ENCODE measurements around the gene RAB7A. TPM values are rescaled to one million over a fixed set of nuclear protein-coding genes. Genes with fewer than 3 reads are reported as not detected.
"Not testable (repeated sequence)": the region's sequence is repeated elsewhere in the genome, so short reads cannot be mapped to it uniquely, and the experiment has no call there.

Gene RAB7A
- total RNA-seq, 2 donors from 2014 or later, result 204 to 255 TPM

DNA sequence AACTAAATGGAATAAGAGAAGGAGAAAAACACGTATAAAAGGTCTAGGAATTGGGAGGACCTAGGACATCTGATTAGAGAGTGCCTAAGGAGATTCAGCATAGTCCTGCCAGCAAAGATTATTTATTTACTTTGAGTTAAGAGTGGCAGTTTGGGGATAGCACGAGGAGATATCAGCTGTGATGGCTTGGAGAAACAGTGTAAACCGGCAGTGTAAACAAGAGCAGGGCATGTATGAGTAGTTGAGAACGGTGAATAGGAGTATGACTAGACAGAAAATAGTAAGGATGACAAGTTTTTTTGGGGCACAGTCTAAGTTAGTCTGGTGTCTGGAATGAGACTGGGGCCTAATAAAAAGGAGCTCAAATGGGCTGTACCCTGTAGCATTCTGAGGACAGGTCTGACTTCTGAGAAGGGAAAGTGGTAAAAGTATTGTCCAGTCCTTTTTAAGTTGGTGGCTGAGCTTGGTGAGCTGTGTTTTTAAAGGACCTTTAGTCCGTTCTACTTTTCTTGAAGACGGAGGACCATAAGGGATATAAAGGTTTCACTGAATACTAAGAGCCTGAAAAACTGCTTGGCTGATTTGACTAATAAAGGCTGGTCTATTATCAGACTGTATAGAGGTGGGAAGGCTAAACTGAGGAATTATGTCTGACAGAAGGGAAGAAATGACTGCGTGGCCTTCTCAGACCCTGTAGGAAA is 104.1 kb downstream of the RAB7A start:
- intact Hi-C loops (cut with DNase I); DNase-seq; ATAC-seq: not testable (repeated sequence)

DNA sequence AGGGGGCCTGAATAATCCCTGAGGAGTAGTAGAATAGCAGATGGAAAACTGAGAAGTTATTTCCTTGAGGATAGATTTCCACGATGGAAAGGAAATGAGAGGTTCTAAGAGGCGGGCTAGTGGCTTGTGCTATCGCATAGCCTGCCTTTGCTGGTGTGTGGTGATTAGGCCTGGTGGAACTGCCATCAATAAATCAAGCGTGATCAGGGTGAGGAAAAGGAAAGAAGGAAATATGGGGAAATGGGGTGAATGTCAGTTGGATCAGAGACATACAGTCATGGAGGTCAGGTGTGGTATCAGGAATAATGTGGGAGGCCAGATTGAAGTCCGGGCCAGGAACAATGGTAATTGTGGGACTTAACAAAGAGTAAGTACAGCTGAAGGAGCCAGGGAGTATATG is 104.8 kb downstream of the RAB7A start:
- intact Hi-C loops (cut with DNase I); DNase-seq: not testable (repeated sequence)

GRCh38 chr3:128832979-128833378 is 107.0 kb downstream of the RAB7A start:
- intact Hi-C loops (cut with DNase I); DNase-seq; ATAC-seq: not testable (repeated sequence)

More for the DNA sequence above, 104.8 kb downstream of the RAB7A start:
- not testable (repeated sequence) for ATAC-seq

GRCh38 chr3:128835096-128835495 is 109.1 kb downstream of the RAB7A start:
- intact Hi-C loops (cut with DNase I), result no loop called here
- no peak for DNase-seq
- no peak for ATAC-seq

DNA sequence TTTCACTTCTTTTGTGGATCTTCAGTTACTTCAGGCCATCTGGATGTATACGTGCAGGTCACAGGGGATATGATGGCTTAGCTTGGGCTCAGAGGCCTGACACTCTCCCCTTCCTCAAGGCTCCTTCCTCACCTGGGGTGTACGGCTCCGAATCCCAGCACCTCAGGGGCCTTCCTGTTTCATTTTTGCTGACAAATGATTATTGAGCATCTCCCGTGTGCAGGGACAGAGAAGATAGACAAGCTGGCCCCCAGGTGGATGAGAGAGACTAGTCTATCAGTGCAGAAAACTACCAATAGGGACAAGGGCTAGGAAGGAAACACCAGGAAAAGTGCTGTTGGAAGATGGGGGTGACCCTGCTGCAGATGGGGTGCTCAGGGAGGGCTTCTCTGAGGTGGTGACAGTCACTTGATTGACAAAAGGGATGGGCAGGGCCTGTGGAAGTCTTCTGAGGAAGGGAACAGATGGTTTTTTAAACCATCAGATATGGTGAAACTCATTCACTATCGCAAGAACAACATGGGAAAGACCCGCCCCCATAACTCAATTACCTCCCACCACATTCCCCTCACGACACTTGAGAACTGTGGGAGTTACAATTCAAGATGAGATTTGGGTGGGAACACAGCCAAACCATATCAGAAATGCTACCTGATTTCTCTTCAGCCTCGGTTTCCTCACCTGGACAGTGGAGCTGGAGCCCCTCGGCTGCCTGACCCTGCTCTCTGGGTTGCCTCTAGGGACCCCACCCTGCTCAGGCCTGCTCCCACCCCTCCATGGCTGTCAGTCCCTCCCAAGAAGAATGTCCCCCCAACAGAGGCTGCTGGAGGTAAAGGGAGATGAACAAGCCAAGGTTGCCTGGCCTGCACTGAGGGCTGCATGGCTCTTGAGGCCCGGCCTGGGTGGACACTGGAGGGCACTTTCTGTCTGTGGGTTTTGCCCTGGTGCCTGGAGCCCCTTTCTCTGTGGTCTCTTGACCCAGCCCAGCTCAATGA is 116.2 kb downstream of the RAB7A start:
- intact Hi-C loops (cut with DNase I), result no loop called here
- DNase-seq (no peak), ATAC-seq (no peak)

- DNase-seq (no peak), ATAC-seq (no peak)
- intact Hi-C loops (cut with DNase I), result no loop called here
Measured at GRCh38 chr3:128844502-128844901, 118.5 kb downstream of the RAB7A start.

DNA sequence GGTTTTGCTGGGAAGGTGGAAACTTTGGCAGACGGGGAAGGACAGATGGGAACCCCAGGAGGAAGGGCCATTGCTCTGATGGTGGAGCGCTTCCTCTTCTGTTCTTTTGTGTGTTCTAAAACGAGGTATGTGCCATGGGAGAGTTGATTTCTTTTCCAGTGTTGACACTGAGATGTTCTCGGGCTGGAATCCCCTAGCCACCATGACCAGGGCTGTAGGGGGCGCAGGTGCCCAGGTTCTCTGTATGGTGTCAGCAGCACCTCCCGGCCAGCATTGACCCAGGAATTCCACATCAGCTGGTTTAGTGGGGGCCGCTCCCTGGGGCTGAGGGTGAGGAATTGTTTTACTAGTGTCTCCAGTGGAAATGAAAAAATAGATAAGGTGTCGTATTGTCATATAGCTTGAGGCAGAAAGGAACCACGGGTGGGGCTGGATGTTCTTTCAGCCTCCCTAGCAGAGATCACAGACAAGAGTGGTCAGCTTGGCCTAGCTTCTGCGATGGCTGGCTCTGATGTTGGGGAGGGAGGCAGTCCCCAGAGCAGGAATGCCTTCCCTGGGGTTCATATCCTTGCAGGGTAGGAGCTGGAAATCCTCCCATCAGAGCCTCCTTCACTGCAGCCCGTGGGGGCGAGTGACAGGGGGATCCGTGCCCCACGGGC is 119.3 kb downstream of the RAB7A start:
- ATAC-seq (no peak), DNase-seq (no peak)
- intact Hi-C loops (cut with DNase I), result loop anchor here in 1 of 2 donors (5.0 kb wide), 1 partner anchor 228 kb away; no protein-coding TSS in a partner anchor

- intact Hi-C loops (cut with DNase I), result loop anchor here in 1 of 2 donors (1.0 to 5.0 kb wide), 2 partner anchors 166 to 229 kb away; no protein-coding TSS in a partner anchor
- ATAC-seq, result peak; percentile 93 to 95
- peak; percentile 91 for DNase-seq
Measured at GRCh38 chr3:128845778-128846485, 119.9 kb downstream of the RAB7A start.

DNA sequence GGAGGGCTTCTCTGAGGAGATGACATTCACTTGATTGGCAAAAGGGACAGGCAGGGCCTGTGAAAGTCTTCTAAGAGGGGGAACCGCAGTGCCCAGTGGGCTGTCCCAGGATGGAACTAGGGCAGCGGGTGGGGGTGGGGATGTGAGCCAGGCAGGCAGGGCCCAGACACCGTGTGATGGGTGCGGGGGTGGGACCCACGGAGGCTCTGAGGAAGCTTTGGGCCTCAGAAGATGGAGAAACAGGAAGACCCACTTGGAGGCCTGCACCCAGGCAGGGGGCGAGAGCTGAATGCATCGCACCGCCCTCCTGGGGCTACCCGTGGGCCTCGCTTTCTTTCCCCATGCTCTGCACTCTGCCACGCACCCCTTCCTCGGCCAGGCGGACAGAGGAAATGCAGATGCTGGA is 120.5 kb downstream of the RAB7A start:
- ATAC-seq (peak; percentile 10 to 19), DNase-seq (no peak)
- intact Hi-C loops (cut with DNase I), result loop anchor here in 1 of 2 donors (1.0 to 5.0 kb wide), 2 partner anchors 166 to 229 kb away; no protein-coding TSS in a partner anchor

- ATAC-seq, result no peak
- intact Hi-C loops (cut with DNase I), result loop anchor here in 1 of 2 donors (5.0 kb wide), 1 partner anchor 231 kb away; no protein-coding TSS in a partner anchor
- DNase-seq, result no peak
Measured at GRCh38 chr3:128847666-128848370, 121.8 kb downstream of the RAB7A start.

GRCh38 chr3:128848936-128849335 is 123.0 kb downstream of the RAB7A start:
- no peak for ATAC-seq
- intact Hi-C loops (cut with DNase I), result loop anchor here in 1 of 2 donors (5.0 kb wide), 1 partner anchor 232 kb away; no protein-coding TSS in a partner anchor

DNA sequence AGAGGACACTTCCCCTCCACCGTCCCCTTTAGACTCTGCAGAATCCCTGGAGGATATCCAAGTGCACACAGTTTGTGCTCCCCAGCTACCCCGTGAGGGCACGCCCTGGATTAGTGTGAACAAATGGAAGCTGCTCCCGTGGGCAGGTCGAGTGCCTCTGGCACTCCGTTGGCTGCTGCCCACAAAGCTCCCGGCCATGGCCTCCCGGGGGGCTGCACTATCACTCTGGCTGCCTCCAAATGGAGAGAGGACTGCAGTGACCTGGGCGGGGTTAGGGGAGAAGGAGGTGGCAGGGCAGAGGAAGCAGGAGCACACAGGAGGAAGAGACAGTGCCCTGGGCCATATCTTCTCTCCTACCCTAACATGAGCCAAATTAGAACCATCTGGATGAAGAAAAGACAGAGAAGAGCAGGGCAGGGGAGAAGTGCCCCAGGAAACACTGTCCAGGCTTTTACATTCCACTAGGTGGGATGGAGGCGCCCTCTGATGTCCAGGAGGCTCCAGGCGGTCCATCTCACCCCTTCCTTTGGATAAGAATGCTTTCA is 124.0 kb downstream of the RAB7A start:
- DNase-seq (no peak), ATAC-seq (no peak)
- intact Hi-C loops (cut with DNase I), result loop anchor here (5.0 to 10.0 kb wide), 2 partner anchors 233 to 235 kb away; no protein-coding TSS in a partner anchor

More at GRCh38 chr3:128848936-128849335, 123.0 kb downstream of the RAB7A start:
- DNase-seq, result no peak

DNA sequence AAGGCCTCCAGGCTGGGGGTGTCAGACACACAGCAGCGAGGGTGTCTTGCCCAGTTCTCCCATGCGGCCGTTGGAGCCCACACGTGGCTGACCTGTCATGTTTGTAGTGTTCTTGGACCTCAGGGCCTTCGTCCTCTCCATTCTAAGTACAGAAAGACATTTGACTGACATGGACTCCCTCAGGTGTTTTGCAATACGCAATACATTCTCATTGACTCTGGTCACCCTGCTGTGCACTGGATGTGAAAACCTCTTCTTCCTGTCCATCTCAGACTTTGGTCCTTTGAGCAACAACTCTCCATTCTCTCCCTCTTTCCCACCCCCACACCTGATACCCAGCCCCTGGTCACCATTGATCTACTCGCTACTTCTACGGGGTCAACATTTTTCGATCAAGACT is 124.6 kb downstream of the RAB7A start:
- no peak for DNase-seq
- intact Hi-C loops (cut with DNase I), result loop anchor here in 1 of 2 donors (10.0 kb wide), 1 partner anchor 236 kb away; no protein-coding TSS in a partner anchor
- no peak for ATAC-seq

DNA sequence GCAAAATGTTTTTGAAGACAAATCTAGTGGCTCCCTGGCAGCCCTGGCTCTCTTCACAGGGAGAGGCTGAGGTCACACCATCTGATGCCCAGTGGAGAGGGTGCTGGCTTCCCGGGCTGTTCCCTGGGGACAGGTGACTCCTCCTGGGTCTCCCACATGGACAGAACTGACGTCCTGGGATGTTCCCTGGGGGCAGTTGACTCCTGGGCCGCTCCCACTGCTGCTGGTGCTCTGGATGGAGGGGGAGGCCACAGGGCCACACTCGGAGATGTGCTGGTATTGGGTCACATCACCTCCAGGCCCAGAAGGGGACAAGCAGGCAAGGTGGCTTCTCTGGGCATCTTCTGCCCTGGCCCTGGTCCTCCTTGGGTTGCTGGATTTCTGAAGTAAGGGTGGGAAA is 125.6 kb downstream of the RAB7A start:
- intact Hi-C loops (cut with DNase I), result loop anchor here in 1 of 2 donors (10.0 kb wide), 1 partner anchor 237 kb away; no protein-coding TSS in a partner anchor

DNA sequence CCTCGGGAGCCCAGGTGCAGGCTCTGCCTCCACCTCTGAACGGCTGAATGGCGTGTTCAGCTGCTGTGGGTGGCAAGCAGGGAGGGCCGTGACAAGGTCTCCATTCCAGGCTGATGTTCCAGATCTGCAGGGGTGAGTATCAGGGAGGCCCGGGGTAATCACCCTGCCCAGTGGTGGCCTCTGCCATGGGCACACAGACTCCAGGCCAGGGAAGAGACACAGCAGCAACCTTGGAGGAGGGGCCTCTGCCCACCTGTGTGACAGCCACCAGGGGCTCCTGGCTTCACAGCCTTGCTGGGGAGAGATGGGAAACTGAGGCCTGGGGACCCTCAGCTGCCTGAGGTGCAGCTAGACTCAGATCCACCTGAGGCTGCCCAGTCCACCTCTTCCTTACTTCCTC is 127.8 kb downstream of the RAB7A start:
- ATAC-seq (no peak), DNase-seq (no peak)
- intact Hi-C loops (cut with DNase I), result loop anchor here in 1 of 2 donors (10.0 kb wide), 1 partner anchor 239 kb away; no protein-coding TSS in a partner anchor

More for the DNA sequence above, 125.6 kb downstream of the RAB7A start:
- no peak for ATAC-seq
- DNase-seq, result no peak

- ATAC-seq (no peak), DNase-seq (no peak)
- intact Hi-C loops (cut with DNase I), result loop anchor here in 1 of 2 donors (10.0 kb wide), 1 partner anchor 240 kb away; no protein-coding TSS in a partner anchor
Measured at GRCh38 chr3:128854475-128854874, 128.5 kb downstream of the RAB7A start.

DNA sequence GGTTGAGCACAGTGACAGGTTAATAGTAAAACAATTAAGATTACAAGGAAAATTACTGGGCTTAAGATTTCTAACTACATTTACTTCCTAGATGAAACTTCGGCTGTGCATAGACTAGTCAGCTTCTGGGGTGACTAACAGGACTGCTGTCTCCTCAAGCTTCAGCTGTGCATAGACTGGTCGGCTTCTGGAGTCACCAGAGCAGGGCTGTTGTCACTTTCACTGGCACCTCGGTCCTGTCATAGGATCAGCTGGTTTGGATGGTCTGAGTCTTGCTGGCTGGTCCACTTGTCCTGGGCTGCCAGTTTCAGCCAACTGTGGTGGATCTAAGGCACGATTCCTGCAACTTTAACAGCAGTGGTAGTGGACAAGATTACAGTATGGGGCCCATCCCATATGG is 129.6 kb downstream of the RAB7A start:
- no peak for DNase-seq
- intact Hi-C loops (cut with DNase I), result loop anchor here in 1 of 2 donors (10.0 kb wide), 1 partner anchor 241 kb away; no protein-coding TSS in a partner anchor
- ATAC-seq, result peak; percentile 76 to 89
